A549 (cell line): Measurements from ENCODE around the gene SEPTIN10. TPM values are rescaled to one million over a fixed set of nuclear protein-coding genes. Genes with fewer than 3 reads are reported as not detected.

Experiments used
- ATAC-seq, 2 experiments: fragments of 200-7000 bp in 1 of 2; fragments of >200 bp in 1 of 2; cut with Nextera tagmentation in 1 of 2; cut with Tn5 transposase in 1 of 2; 3 replicates each; pipeline versions ENCODE4 v1.8.0 to v1.9.1; 2018 to 2020; ENCODE audit warnings: mild to moderate bottlenecking in 1 of 2, moderate library complexity in 1 of 2
- CTCF ChIA-PET: fragments of 300-600 bp; sonication (Branson Sonifier 250); formaldehyde crosslinking; extraction: SDS; loops from one replicate; lab custom pipeline; 2021; ENCODE audit warnings: antibody characterized with exemption, inconsistent platforms; lab: Yijun Ruan, JAX
- POLR2A ChIA-PET: fragments of 350-600 bp; formaldehyde crosslinking; extraction: SDS; loops from one replicate; lab custom pipeline; 2021; ENCODE audit warnings: antibody characterized with exemption, inconsistent platforms; lab: Yijun Ruan, JAX
- DNase-seq, 2 experiments: peaks; one replicate each; pipeline versions ENCODE4 v3.0.0 to v3.0.0-alpha.2; 2011 to 2016; ENCODE audit warnings: low read depth in 1 of 2, low spot score in 1 of 2
- FAIRE-seq: peaks from 2 replicates; lab custom pipeline; 2011; peaks lifted over from hg19 to GRCh38; lab: Jason Lieb, UNC
- H3K27ac ChIP-seq, 2 experiments: fragments of >200 bp; sonication (Bioruptor Twin); formaldehyde crosslinking; 3 replicates each; pipeline ENCODE4 v1.5.1; 2016 to 2017
- H3K4me1 ChIP-seq: fragments of >200 bp; sonication (Bioruptor Twin); formaldehyde crosslinking; 3 replicates; pipeline ENCODE4 v1.6.1; 2016
- H3K4me2 ChIP-seq: fragments of >200 bp; sonication (Bioruptor Twin); formaldehyde crosslinking; 3 replicates; pipeline ENCODE4 v1.6.1; 2016
- H3K4me3 ChIP-seq: fragments of >200 bp; sonication (Bioruptor Twin); formaldehyde crosslinking; 3 replicates; pipeline ENCODE4 v1.5.1; 2016
- H3K9me3 ChIP-seq: fragments of >200 bp; sonication (Bioruptor Twin); formaldehyde crosslinking; 3 replicates; pipeline ENCODE4 v1.6.1; 2016
- BHLHE40 ChIP-seq: IDR thresholded peaks from 2 replicates; pipeline ENCODE4 v1.6.1; 2012; ENCODE audit warnings: low read depth, low read length, inconsistent platforms
- CHD2 ChIP-seq: fragments of 150-350 bp; IDR thresholded peaks from 2 replicates; pipeline ENCODE4 v1.6.1; 2014; ENCODE audit warnings: low read length; ENCODE audit not compliant: partially characterized antibody
- ELK1 ChIP-seq: fragments of 150-350 bp; IDR thresholded peaks from 2 replicates; pipeline ENCODE4 v1.6.1; 2014; ENCODE audit warnings: low read depth, mild to moderate bottlenecking, low read length
- FOSB ChIP-seq: fragments of 250-450 bp; sonication (Bioruptor Pico); IDR thresholded peaks from 2 replicates; pipeline ENCODE4 v1.5.0; 2020; ENCODE audit warnings: mild to moderate bottlenecking, moderate library complexity
- HEYL ChIP-seq: fragments of 250-450 bp; sonication (Bioruptor Pico); IDR thresholded peaks from 2 replicates; pipeline ENCODE4 v1.8.0; 2021; ENCODE audit warnings: mild to moderate bottlenecking, moderate library complexity
- HOXB5 ChIP-seq: fragments of 250-450 bp; sonication (Bioruptor Pico); IDR thresholded peaks from 2 replicates; pipeline ENCODE4 v1.5.0; 2020; ENCODE audit warnings: mild to moderate bottlenecking, moderate library complexity
- JUN ChIP-seq, 2 experiments: fragments of >200 bp; sonication (Bioruptor Twin); formaldehyde crosslinking; IDR thresholded peaks; 2 replicates in 1 of 2; 3 replicates in 1 of 2; pipeline ENCODE4 v1.6.1; 2016 to 2017
- MYC ChIP-seq: IDR thresholded peaks from 2 replicates; pipeline ENCODE4 v1.6.1; 2012; ENCODE audit warnings: mild to moderate bottlenecking, inconsistent platforms, low read length, improper control_type of control experiment, borderline replicate concordance
- PBX3 ChIP-seq: IDR thresholded peaks from 2 replicates; pipeline ENCODE4 v1.6.1; 2012
- PHF8 ChIP-seq: fragments of 200-600 bp; sonication (generic); IDR thresholded peaks from 2 replicates; pipeline ENCODE4 v1.6.1; 2016; ENCODE audit warnings: low read depth, mild to moderate bottlenecking, antibody characterized with exemption, moderate library complexity, borderline replicate concordance
- POLR2AphosphoS2 ChIP-seq: conservative IDR thresholded peaks from 2 replicates; pipeline ENCODE4 v1.6.1; 2012; ENCODE audit warnings: low read length, improper control_type of control experiment, inconsistent platforms
- TFCP2L1 ChIP-seq: fragments of 250-450 bp; sonication (Bioruptor Pico); IDR thresholded peaks from 2 replicates; pipeline ENCODE4 v1.5.0; 2021; ENCODE audit warnings: mild to moderate bottlenecking
- WGBS: methylation state at CpG from one replicate; pipeline ENCODE4 v1.1.6; 2017; ENCODE audit errors: missing lambda C conversion rate; 5-methylcytosine and 5-hydroxymethylcytosine counted together
- polyA plus RNA-seq, 4 experiments: library from polyadenylated mRNA; depleted of rRNA in 3 of 4; stranded (reverse); fragments of >200 nt; fragmentation: RNase III in 1 of 4; extraction: RNeasy Plus Mini Kit Qiagen cat#74134 plus additional on column Dnase treatment in 1 of 4; gene quantifications; 2 replicates in 3 of 4; 3 replicates in 1 of 4; pipeline ENCODE4 v1.2.3, GENCODE V29; 2011 to 2017
- TF ChIP-seq, protein P1 (sequence below): IDR thresholded peaks from 2 replicates; pipeline ENCODE4 v1.6.1; 2012; ENCODE audit warnings: low read depth, borderline replicate concordance
- TF ChIP-seq, protein P2 (sequence below): fragments of >200 bp; sonication (Bioruptor Twin); formaldehyde crosslinking; IDR thresholded peaks from 2 replicates; pipeline ENCODE4 v1.6.1; 2016

SEPTIN10 gene
- polyA plus RNA-seq, 2 of the 4 experiments (the other 2 are of a cell fraction) = 87.6 to 95.0 TPM

GRCh38 chr2:109530712-109531111, 83.1 kb downstream of the SEPTIN10 start:
- no peak overlapping the region for H3K4me3 ChIP-seq

GRCh38 chr2:109529532-109530449, 84.0 kb downstream of the SEPTIN10 start:
- H3K27ac ChIP-seq = no peak overlapping the region
- FAIRE-seq = no peak
- WGBS = 83% methylated on average over 16 of the region's 16 CpGs
- H3K4me1 ChIP-seq = no peaks in the 10 kb centered on the region
- H3K4me3 ChIP-seq = no peak overlapping the region
- POLR2A ChIA-PET = no interaction called here
- CTCF ChIA-PET = interaction anchor here (1.1 to 2.4 kb wide), 4 partner anchors 12 to 206 kb away, joined by 3 to 11 read pairs (median 4); no protein-coding TSS in a partner anchor
- ATAC-seq = no peak
- no peak for TF ChIP-seq PBX3
- no peak for TF ChIP-seq PHF8
- no peak for TF ChIP-seq BHLHE40
- TF ChIP-seq, protein P1, sequence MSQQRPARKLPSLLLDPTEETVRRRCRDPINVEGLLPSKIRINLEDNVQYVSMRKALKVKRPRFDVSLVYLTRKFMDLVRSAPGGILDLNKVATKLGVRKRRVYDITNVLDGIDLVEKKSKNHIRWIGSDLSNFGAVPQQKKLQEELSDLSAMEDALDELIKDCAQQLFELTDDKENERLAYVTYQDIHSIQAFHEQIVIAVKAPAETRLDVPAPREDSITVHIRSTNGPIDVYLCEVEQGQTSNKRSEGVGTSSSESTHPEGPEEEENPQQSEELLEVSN = no peak
- TF ChIP-seq, protein P2, sequence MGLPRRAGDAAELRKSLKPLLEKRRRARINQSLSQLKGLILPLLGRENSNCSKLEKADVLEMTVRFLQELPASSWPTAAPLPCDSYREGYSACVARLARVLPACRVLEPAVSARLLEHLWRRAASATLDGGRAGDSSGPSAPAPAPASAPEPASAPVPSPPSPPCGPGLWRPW = no peak
- TF ChIP-seq MYC = no peak
- no peak for TF ChIP-seq ELK1
- TF ChIP-seq HEYL = no peak
- H3K4me2 ChIP-seq = no peak overlapping the region
- no peak for DNase-seq
- H3K9me3 ChIP-seq = no peaks in the 10 kb centered on the region

More at GRCh38 chr2:109530712-109531111, 83.1 kb downstream of the SEPTIN10 start:
- ATAC-seq (peak; percentile 39 to 81; a peak in 4 of 6 replicates), FAIRE-seq (no peak), DNase-seq (peak in 1 of 2 experiments; percentile 23)
- Histone ChIP-seq H3K27ac (no peak overlapping the region), H3K4me1 (no peaks in the 10 kb centered on the region), H3K4me2 (no peak overlapping the region), H3K9me3 (no peaks in the 10 kb centered on the region)
- no peak for TF ChIP-seq ELK1
- no peak for TF ChIP-seq FOSB (CRISPR knock-in tag)
- TF ChIP-seq TFCP2L1 (CRISPR knock-in tag) = no peak
- no peak for TF ChIP-seq POLR2AphosphoS2
- TF ChIP-seq HOXB5 (CRISPR knock-in tag) = no peak
- TF ChIP-seq JUN (IDR thresholded peaks at IDR 0.05) = no peak
- TF ChIP-seq, protein P2 = no peak
- TF ChIP-seq MYC = no peak
- TF ChIP-seq CHD2 = no peak
- 29% methylated on average over 6 of the region's 6 CpGs for WGBS
- POLR2A ChIA-PET = no interaction called here
- CTCF ChIA-PET = interaction anchor here (1.1 to 5.1 kb wide), 4 partner anchors 11 to 205 kb away, joined by 3 to 45 read pairs (median 4); no protein-coding TSS in a partner anchor
